ENCODE measurements around the gene PSMD1.
"Not testable (repeated sequence)": the region's sequence is repeated elsewhere in the genome, so short reads cannot be mapped to it uniquely, and the experiment has no call there.

PSMD1 gene

GRCh38 chr2:231138699-231139098 is 82.0 kb downstream of the PSMD1 start:
- TF ChIP-seq MAX (IDR thresholded peaks at IDR 0.05; ENCODE audit: low read depth, low read length) (no peak), MYC (IDR thresholded peaks at IDR 0.05; ENCODE audit: low read depth, low read length) (no peak), POLR2A (IDR thresholded peaks at IDR 0.05; ENCODE audit: extremely low read depth, insufficient read length) (no peak), CTCF (IDR thresholded peaks at IDR 0.05; ENCODE audit: low read depth, low read length) (no peak)
- no peak overlapping the region for H3K4me3 ChIP-seq (ENCODE audit: low read depth, low read length)
- no peak for DNase-seq (ENCODE audit: low read depth)

GRCh38 chr2:231139796-231140195 is 83.1 kb downstream of the PSMD1 start:
- no peak overlapping the region for H3K4me3 ChIP-seq (ENCODE audit: low read depth, low read length)
- no peak for TF ChIP-seq CTCF (IDR thresholded peaks at IDR 0.05; ENCODE audit: low read depth, low read length)
- no peak for TF ChIP-seq POLR2A (IDR thresholded peaks at IDR 0.05; ENCODE audit: extremely low read depth, insufficient read length)
- no peak for TF ChIP-seq MYC (IDR thresholded peaks at IDR 0.05; ENCODE audit: low read depth, low read length)
- TF ChIP-seq MAX (IDR thresholded peaks at IDR 0.05; ENCODE audit: low read depth, low read length): no peak
- no peak for DNase-seq (ENCODE audit: low read depth)

- not testable (repeated sequence) for H3K4me3 ChIP-seq (ENCODE audit: low read depth, low read length); DNase-seq (ENCODE audit: low read depth)
Observed at GRCh38 chr2:231140808-231141207, 84.1 kb downstream of the PSMD1 start.

GRCh38 chr2:231144896-231145295 is 88.2 kb downstream of the PSMD1 start:
- no peak overlapping the region for H3K4me3 ChIP-seq (ENCODE audit: low read depth, low read length)
- no peak for TF ChIP-seq MYC (IDR thresholded peaks at IDR 0.05; ENCODE audit: low read depth, low read length)
- TF ChIP-seq CTCF (IDR thresholded peaks at IDR 0.05; ENCODE audit: low read depth, low read length): no peak
- TF ChIP-seq MAX (IDR thresholded peaks at IDR 0.05; ENCODE audit: low read depth, low read length): no peak
- no peak for TF ChIP-seq POLR2A (IDR thresholded peaks at IDR 0.05; ENCODE audit: extremely low read depth, insufficient read length)
- no peak for DNase-seq (ENCODE audit: low read depth)

- H3K4me3 ChIP-seq (ENCODE audit: low read depth, low read length): no peak overlapping the region
- DNase-seq (ENCODE audit: low read depth): no peak
- no peak for TF ChIP-seq MYC (IDR thresholded peaks at IDR 0.05; ENCODE audit: low read depth, low read length)
- no peak for TF ChIP-seq CTCF (IDR thresholded peaks at IDR 0.05; ENCODE audit: low read depth, low read length)
- no peak for TF ChIP-seq POLR2A (IDR thresholded peaks at IDR 0.05; ENCODE audit: extremely low read depth, insufficient read length)
Observed at GRCh38 chr2:231146665-231147064, 90.0 kb downstream of the PSMD1 start.

GRCh38 chr2:231152800-231153557 is 96.3 kb downstream of the PSMD1 start:
- TF ChIP-seq MAX (IDR thresholded peaks at IDR 0.05; ENCODE audit: low read depth, low read length): no peak
- DNase-seq (ENCODE audit: low read depth): no peak
- H3K4me3 ChIP-seq (ENCODE audit: low read depth, low read length): no peak overlapping the region

- no peak for DNase-seq (ENCODE audit: low read depth)
- no peak for TF ChIP-seq MAX (IDR thresholded peaks at IDR 0.05; ENCODE audit: low read depth, low read length)
- TF ChIP-seq CTCF (IDR thresholded peaks at IDR 0.05; ENCODE audit: low read depth, low read length): no peak
- TF ChIP-seq MYC (IDR thresholded peaks at IDR 0.05; ENCODE audit: low read depth, low read length): no peak
- TF ChIP-seq POLR2A (IDR thresholded peaks at IDR 0.05; ENCODE audit: extremely low read depth, insufficient read length): no peak
- H3K4me3 ChIP-seq (ENCODE audit: low read depth, low read length): no peak overlapping the region
Observed at GRCh38 chr2:231159306-231159705, 102.6 kb downstream of the PSMD1 start.

Data from NB4 (cell line).